ENCODE data around the gene ACTR1B. TPM values are rescaled to one million over a fixed set of nuclear protein-coding genes. Genes with fewer than 3 reads are reported as not detected.
"Not testable (repeated sequence)": the region's sequence is repeated elsewhere in the genome, so short reads cannot be mapped to it uniquely, and the experiment has no call there.

ACTR1B gene

DNA sequence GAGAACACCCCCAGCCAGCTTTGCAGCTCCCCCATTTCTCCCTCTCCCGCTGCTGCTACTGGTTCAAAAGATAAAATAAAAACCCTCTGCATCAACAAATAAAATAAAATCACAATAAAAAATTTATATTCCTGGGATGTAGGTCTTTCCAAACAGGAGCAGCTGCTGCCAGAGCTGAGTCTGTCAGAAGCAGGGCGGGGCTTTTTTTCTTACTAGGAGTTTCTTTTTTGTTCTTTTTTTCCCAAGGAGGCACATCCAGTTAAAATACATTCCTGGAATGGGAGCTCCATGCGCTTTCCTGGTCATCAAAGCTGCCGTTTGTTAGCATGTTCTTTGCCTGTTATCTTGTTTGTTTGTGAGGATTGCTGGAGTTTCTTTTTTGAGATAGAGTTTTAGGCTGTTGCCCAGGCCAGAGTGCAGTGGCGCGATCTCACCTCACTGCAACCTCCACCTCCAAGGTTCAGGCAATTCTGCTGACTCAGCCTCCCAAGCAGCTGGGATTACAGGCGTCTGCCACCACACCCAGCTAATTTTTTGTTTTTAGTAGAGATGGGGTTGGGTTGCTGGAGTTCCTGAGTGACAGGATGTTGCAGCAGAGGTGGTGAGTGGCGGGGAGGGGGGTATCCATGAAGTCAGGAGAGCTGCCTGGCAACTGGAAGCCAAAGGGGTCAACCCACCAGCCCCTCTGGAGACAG lies 38.3 kb downstream of the ACTR1B start:
- not testable (repeated sequence) for H3K27me3 ChIP-seq (ENCODE audit: control insufficient read depth, insufficient read depth, low read length); H3K4me2 ChIP-seq (ENCODE audit: low read length); H3K4me1 ChIP-seq (ENCODE audit: control insufficient read depth, insufficient read depth, low read length); H3K36me3 ChIP-seq (ENCODE audit: insufficient read depth, low read length); H3K9ac ChIP-seq (ENCODE audit: low read depth, low read length); H3K4me3 ChIP-seq (ENCODE audit: low read length); H3K9me3 ChIP-seq (replicated peaks; ENCODE audit: low read length)

DNA sequence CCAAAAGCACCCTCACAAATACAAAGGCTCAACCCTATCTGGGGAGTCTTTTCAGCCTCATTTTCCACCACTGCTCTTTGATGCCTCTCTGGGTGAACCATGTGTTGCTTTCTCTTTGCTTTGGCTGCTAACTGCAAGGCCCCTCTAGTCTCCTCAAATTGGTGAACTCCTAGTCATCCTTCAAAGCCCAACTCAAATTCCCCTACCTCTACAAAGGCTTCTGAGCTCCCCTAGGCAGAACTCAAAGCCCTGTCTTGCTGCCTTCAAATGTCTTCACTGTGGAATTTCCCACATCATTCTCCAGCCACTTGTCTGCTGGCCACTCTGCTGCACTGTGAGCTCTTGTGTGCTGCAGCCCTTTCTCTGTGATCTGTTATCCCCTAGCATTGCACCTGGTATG lies 40.9 kb downstream of the ACTR1B start:
- not testable (repeated sequence) for H3K36me3 ChIP-seq (ENCODE audit: insufficient read depth, low read length); H3K4me1 ChIP-seq (ENCODE audit: control insufficient read depth, insufficient read depth, low read length); H3K27me3 ChIP-seq (ENCODE audit: control insufficient read depth, insufficient read depth, low read length); H3K4me2 ChIP-seq (ENCODE audit: low read length); H3K9me3 ChIP-seq (replicated peaks; ENCODE audit: low read length); H3K4me3 ChIP-seq (ENCODE audit: low read length); H3K9ac ChIP-seq (ENCODE audit: low read depth, low read length)

DNA sequence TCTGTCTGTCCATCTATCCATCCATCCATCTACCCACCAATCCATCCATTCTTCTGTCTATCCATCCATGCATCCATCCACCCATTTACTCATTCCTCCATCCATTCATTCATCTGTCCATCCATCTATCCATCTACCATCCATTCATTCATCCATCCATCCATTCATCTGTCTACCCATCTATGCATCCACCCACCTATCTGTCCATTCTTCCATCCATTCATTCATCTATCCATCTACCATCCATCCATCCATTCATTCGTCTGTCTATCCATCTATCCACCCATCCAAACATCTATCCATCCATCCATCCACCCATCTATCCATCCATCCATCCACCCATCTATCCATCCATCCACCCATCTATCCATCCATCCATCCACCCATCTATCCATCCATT lies 43.4 kb downstream of the ACTR1B start:
- not testable (repeated sequence) for H3K9ac ChIP-seq (ENCODE audit: low read depth, low read length); H3K36me3 ChIP-seq (ENCODE audit: insufficient read depth, low read length); H3K4me1 ChIP-seq (ENCODE audit: control insufficient read depth, insufficient read depth, low read length); H3K4me2 ChIP-seq (ENCODE audit: low read length); H3K4me3 ChIP-seq (ENCODE audit: low read length); H3K9me3 ChIP-seq (replicated peaks; ENCODE audit: low read length); H3K27me3 ChIP-seq (ENCODE audit: control insufficient read depth, insufficient read depth, low read length)

DNA sequence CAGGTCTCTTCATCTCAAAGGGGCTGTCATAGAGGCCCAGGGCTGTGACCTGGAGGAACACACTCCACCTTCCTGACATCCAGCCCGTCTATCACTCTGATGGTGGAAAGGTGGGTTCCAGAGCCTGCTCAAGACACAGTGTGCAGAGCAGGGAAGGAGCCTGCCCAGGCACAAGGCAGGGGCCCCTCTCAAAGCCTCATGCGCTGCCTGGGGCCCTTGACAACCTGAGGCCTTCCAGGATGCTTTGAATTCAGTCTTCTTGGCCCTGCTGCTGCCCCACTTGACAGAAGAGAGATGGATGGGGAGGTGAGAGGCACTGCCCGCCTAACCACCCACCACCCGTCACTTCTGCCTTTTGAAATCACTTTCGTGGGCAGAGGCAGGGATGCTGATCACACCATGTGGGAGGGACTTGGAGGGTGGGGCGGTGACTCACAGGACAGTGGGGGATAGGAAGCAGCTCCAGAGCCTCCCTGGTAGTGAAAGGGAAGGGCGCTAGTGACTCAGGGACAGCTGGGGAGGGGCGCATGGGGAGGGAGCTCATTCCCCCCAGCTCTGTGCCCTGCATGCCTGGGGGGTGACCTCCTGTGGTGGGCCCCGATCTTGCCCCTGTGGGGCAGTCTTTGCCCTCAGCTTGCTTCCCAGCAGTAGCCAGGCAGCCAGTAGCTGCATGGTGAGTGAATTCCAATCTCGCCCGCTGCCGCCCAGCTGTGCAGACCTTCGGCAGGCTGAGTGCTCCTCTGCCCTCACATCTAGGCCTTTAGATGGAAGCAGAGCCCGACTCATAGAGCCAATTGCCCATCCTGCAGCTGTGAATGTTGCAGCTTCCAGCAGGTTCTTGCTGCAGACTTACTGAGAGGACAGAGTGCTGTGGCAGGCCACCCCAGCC lies 44.7 kb downstream of the ACTR1B start:
- H3K9ac ChIP-seq (ENCODE audit: low read depth, low read length); H3K27me3 ChIP-seq (ENCODE audit: control insufficient read depth, insufficient read depth, low read length); H3K4me1 ChIP-seq (ENCODE audit: control insufficient read depth, insufficient read depth, low read length); H3K9me3 ChIP-seq (replicated peaks; ENCODE audit: low read length); H3K4me2 ChIP-seq (ENCODE audit: low read length); H3K36me3 ChIP-seq (ENCODE audit: insufficient read depth, low read length); H3K4me3 ChIP-seq (ENCODE audit: low read length): not testable (repeated sequence)

DNA sequence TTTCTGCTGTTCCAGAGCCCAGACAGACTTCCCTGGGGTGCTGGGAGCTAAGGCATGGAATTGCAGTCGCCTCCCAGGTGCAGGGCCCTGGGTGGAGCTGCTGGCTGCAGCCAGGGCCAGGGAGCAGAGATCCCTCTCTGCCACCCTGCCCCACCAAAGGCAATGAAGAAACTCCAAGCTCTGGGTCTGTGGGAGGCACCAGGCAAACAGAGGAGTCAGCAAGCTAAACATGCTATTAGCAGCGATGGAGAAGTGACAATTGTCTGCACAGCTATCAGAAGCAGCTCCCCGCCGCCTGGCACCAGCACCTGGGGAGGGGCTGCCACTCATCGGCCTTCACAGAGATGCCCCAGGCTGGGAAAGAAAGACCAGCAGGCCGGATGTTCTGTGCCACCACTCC lies 45.9 kb downstream of the ACTR1B start:
- H3K9me3 ChIP-seq (replicated peaks; ENCODE audit: low read length): no peaks in the 10 kb centered on the region
- no peaks in the 10 kb centered on the region for H3K36me3 ChIP-seq (ENCODE audit: insufficient read depth, low read length)
- no peak overlapping the region for H3K4me2 ChIP-seq (ENCODE audit: low read length)
- no peak overlapping the region for H3K4me3 ChIP-seq (ENCODE audit: low read length)
- no peaks in the 10 kb centered on the region for H3K27me3 ChIP-seq (ENCODE audit: control insufficient read depth, insufficient read depth, low read length)
- no peaks in the 10 kb centered on the region for H3K4me1 ChIP-seq (ENCODE audit: control insufficient read depth, insufficient read depth, low read length)
- no peak overlapping the region for H3K9ac ChIP-seq (ENCODE audit: low read depth, low read length)

DNA sequence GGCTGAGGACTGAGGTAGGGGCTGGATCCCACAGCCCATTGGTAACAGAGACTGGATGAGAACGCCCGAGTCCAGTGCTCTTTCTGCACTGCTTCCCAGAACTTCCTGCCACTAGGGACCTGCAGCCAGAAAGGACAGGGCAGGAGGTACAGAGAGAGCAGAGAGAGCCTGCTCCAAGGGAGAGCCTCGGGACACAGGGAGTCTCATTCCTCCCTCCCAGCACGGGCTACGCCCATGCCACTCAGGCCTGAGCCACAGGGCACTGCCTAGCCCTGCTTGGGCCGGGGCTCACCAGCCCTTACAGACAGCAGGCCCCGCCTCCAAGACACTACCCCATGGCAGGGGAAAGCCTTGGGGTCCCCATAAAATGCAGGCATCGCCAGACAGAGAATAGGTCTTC lies 48.1 kb downstream of the ACTR1B start:
- not testable (repeated sequence) for H3K4me2 ChIP-seq (ENCODE audit: low read length); H3K27me3 ChIP-seq (ENCODE audit: control insufficient read depth, insufficient read depth, low read length)

DNA sequence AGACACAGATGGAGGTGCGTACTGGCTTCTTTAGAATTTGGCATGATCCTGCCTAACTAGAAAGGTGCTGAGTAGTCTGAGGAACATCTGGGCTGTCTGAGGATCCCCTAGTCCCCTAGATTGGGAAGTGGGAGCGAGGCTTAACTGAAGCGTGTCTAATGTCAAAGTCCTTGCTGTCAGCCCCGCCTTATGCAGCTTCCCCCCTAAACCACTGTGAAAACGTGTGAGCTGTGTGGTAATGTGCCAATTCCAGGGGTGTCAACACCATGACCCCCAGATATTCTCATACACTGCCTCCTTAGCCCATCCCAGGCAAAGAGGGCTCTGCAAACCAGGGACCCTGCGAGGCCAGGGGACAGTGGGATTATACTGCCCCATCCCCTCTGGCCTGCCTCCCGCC lies 51.9 kb downstream of the ACTR1B start:
- H3K9me3 ChIP-seq (replicated peaks; ENCODE audit: low read length); H3K9ac ChIP-seq (ENCODE audit: low read depth, low read length); H3K4me1 ChIP-seq (ENCODE audit: control insufficient read depth, insufficient read depth, low read length): not testable (repeated sequence)

More for the DNA sequence above, 48.1 kb downstream of the ACTR1B start:
- not testable (repeated sequence) for H3K9ac ChIP-seq (ENCODE audit: low read depth, low read length); H3K9me3 ChIP-seq (replicated peaks; ENCODE audit: low read length); H3K4me3 ChIP-seq (ENCODE audit: low read length); H3K4me1 ChIP-seq (ENCODE audit: control insufficient read depth, insufficient read depth, low read length); H3K36me3 ChIP-seq (ENCODE audit: insufficient read depth, low read length)

DNA sequence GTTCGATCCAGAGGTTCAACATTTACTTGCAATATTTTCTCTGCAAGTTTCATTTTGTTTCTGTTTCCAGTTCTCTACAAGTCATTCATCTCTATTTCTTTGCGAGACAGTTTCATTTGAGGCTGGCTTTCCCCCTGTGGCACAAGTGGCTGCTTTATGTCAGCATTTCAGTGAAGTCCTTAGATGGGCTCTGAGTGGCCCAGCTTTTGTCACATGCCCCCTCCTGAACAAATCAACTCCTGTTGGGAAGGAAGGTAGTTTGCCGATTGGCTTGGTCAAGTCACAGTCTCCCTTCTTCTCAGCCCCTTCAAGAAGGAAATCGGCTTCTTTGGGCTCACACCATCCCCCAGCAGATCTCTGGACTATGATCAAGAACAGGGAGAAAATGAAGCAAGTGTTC lies 55.1 kb downstream of the ACTR1B start:
- H3K27me3 ChIP-seq (ENCODE audit: control insufficient read depth, insufficient read depth, low read length); H3K9me3 ChIP-seq (replicated peaks; ENCODE audit: low read length); H3K4me3 ChIP-seq (ENCODE audit: low read length); H3K9ac ChIP-seq (ENCODE audit: low read depth, low read length); H3K4me2 ChIP-seq (ENCODE audit: low read length); H3K4me1 ChIP-seq (ENCODE audit: control insufficient read depth, insufficient read depth, low read length); H3K36me3 ChIP-seq (ENCODE audit: insufficient read depth, low read length): not testable (repeated sequence)

More for the DNA sequence above, 51.9 kb downstream of the ACTR1B start:
- not testable (repeated sequence) for H3K4me2 ChIP-seq (ENCODE audit: low read length); H3K36me3 ChIP-seq (ENCODE audit: insufficient read depth, low read length); H3K4me3 ChIP-seq (ENCODE audit: low read length); H3K27me3 ChIP-seq (ENCODE audit: control insufficient read depth, insufficient read depth, low read length)

Small RNA genes lying within 50 kb of the gene (small RNA-seq; reads per million reads assigned to genes)
- gene RNU4-8P: not detected
